Hepatocyte (in vitro differentiated cells): Measurements from ENCODE around the gene RTTN. TPM values are rescaled to one million over a fixed set of nuclear protein-coding genes. Genes with fewer than 3 reads are reported as not detected.

ENCODE experiments used
- DNase-seq: peaks from one replicate; pipeline ENCODE4 v3.0.0-alpha.2; 2016; ENCODE audit warnings: low spot score
- H2AFZ ChIP-seq: fragments of 200-600 bp; sonication (generic); 2 replicates; pipeline ENCODE4 v1.6.0; 2016; ENCODE audit warnings: antibody characterized with exemption, mild to moderate bottlenecking
- H3K27ac ChIP-seq: fragments of 200-600 bp; sonication (generic); 2 replicates; pipeline ENCODE4 v1.5.1; 2016; ENCODE audit warnings: mild to moderate bottlenecking
- H3K27me3 ChIP-seq: fragments of 200-600 bp; sonication (generic); 2 replicates; pipeline ENCODE4 v1.6.1; 2016
- H3K36me3 ChIP-seq: fragments of 200-600 bp; sonication (generic); replicated peaks from 2 replicates; pipeline ENCODE4 v1.5.1; 2016; ENCODE audit warnings: low read depth; ENCODE audit not compliant: insufficient read depth
- H3K4me1 ChIP-seq: fragments of 200-600 bp; sonication (generic); 2 replicates; pipeline ENCODE4 v1.5.1; 2016; ENCODE audit warnings: mild to moderate bottlenecking, moderate library complexity; ENCODE audit not compliant: insufficient read depth
- H3K4me2 ChIP-seq: fragments of 200-600 bp; sonication (generic); 2 replicates; pipeline ENCODE4 v1.6.0; 2016
- H3K4me3 ChIP-seq: fragments of 200-600 bp; sonication (generic); 2 replicates; pipeline ENCODE4 v1.5.1; 2016; ENCODE audit warnings: mild to moderate bottlenecking
- H3K79me2 ChIP-seq: fragments of 200-600 bp; sonication (generic); 2 replicates; pipeline ENCODE4 v1.6.0; 2017; ENCODE audit warnings: mild to moderate bottlenecking
- H3K9me2 ChIP-seq: fragments of 200-600 bp; sonication (generic); replicated peaks from 2 replicates; pipeline ENCODE4 v1.6.0; 2017; ENCODE audit warnings: mild to moderate bottlenecking; ENCODE audit not compliant: insufficient read depth
- H3K9me3 ChIP-seq: fragments of 200-600 bp; sonication (generic); 2 replicates; pipeline ENCODE4 v1.5.1; 2016; ENCODE audit warnings: low read depth, mild to moderate bottlenecking
- H4K20me1 ChIP-seq: fragments of 200-600 bp; sonication (generic); 2 replicates; pipeline ENCODE4 v1.6.0; 2016; ENCODE audit warnings: mild to moderate bottlenecking; ENCODE audit not compliant: insufficient read depth, poor library complexity, severe bottlenecking
- EZH2 ChIP-seq: fragments of 200-600 bp; sonication (generic); IDR thresholded peaks from 2 replicates; pipeline ENCODE4 v1.6.1; 2016; ENCODE audit warnings: antibody characterized with exemption, mild to moderate bottlenecking, borderline replicate concordance
- EZH2phosphoT487 ChIP-seq: fragments of 200-600 bp; sonication (generic); IDR thresholded peaks from one replicate; pipeline ENCODE4 v1.6.1; 2018; ENCODE audit warnings: antibody characterized with exemption, mild to moderate bottlenecking, low read depth, moderate library complexity; ENCODE audit not compliant: unreplicated experiment, severe bottlenecking
- WGBS: methylation state at CpG from one replicate; pipeline ENCODE4 v1.1.6; 2016; ENCODE audit warnings: low lambda C conversion rate; ENCODE audit errors: missing lambda C conversion rate; 5-methylcytosine and 5-hydroxymethylcytosine counted together
- polyA plus RNA-seq: library from polyadenylated mRNA; unstranded; fragments of >200 nt; fragmentation: Nextera tagmentation; extraction: Ambion mirVana; gene quantifications from 2 replicates; pipeline ENCODE4 v1.2.1, GENCODE V29; 2016
- total RNA-seq: library from RNA; depleted of rRNA; stranded (reverse); fragments of >200 nt; gene quantifications from 2 replicates; pipeline ENCODE4 v1.2.3, GENCODE V29; 2014
- TF ChIP-seq, protein P1 (sequence below): fragments of 200-600 bp; sonication (generic); IDR thresholded peaks from 2 replicates; pipeline ENCODE4 v1.5.1; 2016; ENCODE audit warnings: antibody characterized with exemption, mild to moderate bottlenecking; ENCODE audit not compliant: poor library complexity

The RTTN gene
- total and polyA plus RNA-seq, 2 experiments from 2014 or later: 2.5 to 14.0 TPM

DNA sequence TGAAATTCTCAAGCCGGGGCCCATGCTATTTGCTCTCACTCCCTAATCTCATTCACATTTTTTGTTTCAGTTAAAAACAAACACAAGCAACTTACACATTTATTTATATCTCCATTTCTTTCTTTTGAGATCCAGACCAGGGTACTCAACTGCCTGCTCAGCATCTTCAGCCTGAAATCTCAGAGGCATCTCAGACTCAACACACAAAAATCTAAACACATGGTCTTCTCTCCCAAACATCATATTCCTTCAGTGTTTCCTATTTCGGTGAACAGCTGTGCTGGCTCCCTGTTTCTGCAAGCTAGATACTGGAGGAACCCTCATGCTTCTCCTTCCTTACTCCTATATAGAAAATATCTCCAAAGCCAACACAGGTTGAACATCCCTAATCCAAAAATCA, 11.3 kb upstream of the RTTN start:
- H3K4me2 ChIP-seq: no peak overlapping the region
- no peaks in the 10 kb centered on the region for H4K20me1 ChIP-seq
- H3K4me1 ChIP-seq: no peaks in the 10 kb centered on the region
- H3K79me2 ChIP-seq: no peaks in the 10 kb centered on the region
- no peak overlapping the region for H2AFZ ChIP-seq
- no peaks in the 10 kb centered on the region for H3K9me3 ChIP-seq
- no peaks in the 10 kb centered on the region for H3K9me2 ChIP-seq
- no peak for DNase-seq
- H3K27ac ChIP-seq: no peak overlapping the region
- no peaks in the 10 kb centered on the region for H3K36me3 ChIP-seq
- H3K27me3 ChIP-seq: peaks cover 14% of the 10 kb centered on the region
- H3K4me3 ChIP-seq: no peak overlapping the region
- WGBS: 83% methylated on average over 2 of the region's 2 CpGs
- TF ChIP-seq EZH2phosphoT487 (no peak), EZH2 (no peak)
- TF ChIP-seq, protein P1, sequence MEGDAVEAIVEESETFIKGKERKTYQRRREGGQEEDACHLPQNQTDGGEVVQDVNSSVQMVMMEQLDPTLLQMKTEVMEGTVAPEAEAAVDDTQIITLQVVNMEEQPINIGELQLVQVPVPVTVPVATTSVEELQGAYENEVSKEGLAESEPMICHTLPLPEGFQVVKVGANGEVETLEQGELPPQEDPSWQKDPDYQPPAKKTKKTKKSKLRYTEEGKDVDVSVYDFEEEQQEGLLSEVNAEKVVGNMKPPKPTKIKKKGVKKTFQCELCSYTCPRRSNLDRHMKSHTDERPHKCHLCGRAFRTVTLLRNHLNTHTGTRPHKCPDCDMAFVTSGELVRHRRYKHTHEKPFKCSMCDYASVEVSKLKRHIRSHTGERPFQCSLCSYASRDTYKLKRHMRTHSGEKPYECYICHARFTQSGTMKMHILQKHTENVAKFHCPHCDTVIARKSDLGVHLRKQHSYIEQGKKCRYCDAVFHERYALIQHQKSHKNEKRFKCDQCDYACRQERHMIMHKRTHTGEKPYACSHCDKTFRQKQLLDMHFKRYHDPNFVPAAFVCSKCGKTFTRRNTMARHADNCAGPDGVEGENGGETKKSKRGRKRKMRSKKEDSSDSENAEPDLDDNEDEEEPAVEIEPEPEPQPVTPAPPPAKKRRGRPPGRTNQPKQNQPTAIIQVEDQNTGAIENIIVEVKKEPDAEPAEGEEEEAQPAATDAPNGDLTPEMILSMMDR: no peak

DNA sequence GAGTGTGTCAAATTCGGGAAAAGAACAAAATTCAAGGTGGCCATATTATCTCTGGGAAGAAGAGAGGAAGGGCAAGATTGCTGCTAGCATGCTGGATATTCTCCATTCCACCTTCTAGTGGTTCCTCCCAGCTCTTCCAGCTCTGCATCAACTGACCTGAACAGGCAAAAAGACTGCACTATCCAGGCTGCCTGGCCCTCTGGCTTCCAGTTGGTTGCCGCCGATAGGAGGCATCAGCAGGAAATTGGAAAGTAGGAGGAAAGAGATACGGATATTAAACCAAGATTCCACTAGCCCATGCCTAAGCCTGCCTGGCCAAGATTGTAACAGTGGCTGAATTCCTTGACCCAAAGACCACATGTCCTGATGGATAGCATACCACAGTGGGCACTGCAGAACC, 1.7 kb upstream of the RTTN start:
- no peak overlapping the region for H3K4me3 ChIP-seq
- no peak for DNase-seq
- no peaks in the 10 kb centered on the region for H3K36me3 ChIP-seq
- no peak for TF ChIP-seq EZH2phosphoT487
- TF ChIP-seq EZH2: no peak
- TF ChIP-seq, protein P1: no peak
- H4K20me1 ChIP-seq: no peaks in the 10 kb centered on the region
- H3K79me2 ChIP-seq: peaks cover 9% of the 10 kb centered on the region
- no peaks in the 10 kb centered on the region for H3K27me3 ChIP-seq
- no peak overlapping the region for H3K4me2 ChIP-seq
- H3K4me1 ChIP-seq: peaks cover 9% of the 10 kb centered on the region
- no peaks in the 10 kb centered on the region for H3K9me2 ChIP-seq
- H3K27ac ChIP-seq: no peak overlapping the region
- peak overlapping the region; percentile 75 for H2AFZ ChIP-seq
- WGBS: 94% methylated on average over 4 of the region's 4 CpGs
- H3K9me3 ChIP-seq: no peaks in the 10 kb centered on the region

DNA sequence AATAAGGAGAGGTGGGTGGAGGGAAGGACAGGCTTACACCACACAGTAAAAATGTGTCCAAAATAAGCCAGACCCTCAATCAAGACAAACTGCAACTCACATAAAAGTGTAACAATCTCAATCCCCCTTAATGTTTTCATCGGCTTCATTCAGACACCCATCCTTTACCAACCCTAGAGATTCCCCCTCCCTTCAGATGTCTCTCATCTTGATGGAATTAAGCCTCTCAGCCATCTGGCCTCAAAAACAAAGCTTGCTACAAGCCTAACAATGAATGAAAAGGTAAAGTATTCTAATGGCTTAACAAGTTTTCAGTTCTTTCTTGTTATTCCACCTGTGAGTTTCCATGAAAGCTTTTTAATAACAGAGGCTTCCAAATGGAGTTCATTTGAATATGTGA, 5.2 kb downstream of the RTTN start:
- 52% methylated on average over 1 of the region's 1 CpG for WGBS
- Histone ChIP-seq H3K4me2 (no peak overlapping the region), H4K20me1 (no peaks in the 10 kb centered on the region), H3K36me3 (no peaks in the 10 kb centered on the region), H2AFZ (no peak overlapping the region), H3K4me3 (no peak overlapping the region), H3K9me3 (no peaks in the 10 kb centered on the region), H3K4me1 (peaks cover 6% of the 10 kb centered on the region), H3K79me2 (peaks cover 9% of the 10 kb centered on the region), H3K27ac (no peak overlapping the region), H3K27me3 (no peaks in the 10 kb centered on the region), H3K9me2 (no peaks in the 10 kb centered on the region)
- DNase-seq: no peak
- no peak for TF ChIP-seq EZH2

DNA sequence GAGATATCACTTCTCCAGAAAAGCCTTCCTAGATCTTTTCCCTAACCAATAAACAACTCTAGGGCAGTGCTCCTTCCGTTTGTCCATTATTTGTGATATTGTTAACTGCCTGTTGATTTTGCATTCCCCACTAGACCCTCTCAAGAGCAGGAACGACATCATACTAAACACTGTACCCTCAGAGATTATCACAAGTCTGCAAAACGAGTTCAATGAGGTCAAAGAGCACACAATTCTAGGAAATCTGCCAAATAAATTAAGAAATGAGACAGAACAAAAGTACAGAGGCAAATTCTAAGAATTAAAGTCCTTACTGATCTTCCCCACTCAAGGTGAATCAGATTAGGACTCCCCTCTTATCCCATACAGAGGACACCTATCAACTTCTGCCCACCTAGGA, 7.6 kb downstream of the RTTN start:
- no peak overlapping the region for H3K4me3 ChIP-seq
- WGBS: 65% methylated on average over 3 of the region's 3 CpGs

More for the DNA sequence above, 7.6 kb downstream of the RTTN start:
- Histone ChIP-seq H3K79me2 (no peaks in the 10 kb centered on the region), H3K4me1 (no peaks in the 10 kb centered on the region), H2AFZ (no peak overlapping the region), H4K20me1 (no peaks in the 10 kb centered on the region), H3K4me2 (no peak overlapping the region), H3K27me3 (no peaks in the 10 kb centered on the region), H3K27ac (no peak overlapping the region), H3K9me3 (no peaks in the 10 kb centered on the region), H3K9me2 (no peaks in the 10 kb centered on the region), H3K36me3 (no peaks in the 10 kb centered on the region)
- TF ChIP-seq, protein P1: no peak
- TF ChIP-seq EZH2 (no peak), EZH2phosphoT487 (no peak)
- DNase-seq: no peak
